Fibroblast of skin of abdomen (primary cell): ENCODE measurements around the gene EIF4A3. TPM values are rescaled to one million over a fixed set of nuclear protein-coding genes. Genes with fewer than 3 reads are reported as not detected.

Experiments used
- DNase-seq: peaks from one replicate; pipeline ENCODE4 v3.0.0-alpha.2; 2013
- polyA plus RNA-seq, 2 experiments: library from polyadenylated mRNA; unstranded; fragments of 120-200 nt; gene quantifications; one replicate each; pipeline ENCODE4 v1.2.1, GENCODE V29; 2013; ENCODE audit not compliant: insufficient read length in 2 of 2

The EIF4A3 gene
- polyA plus RNA-seq (2013, experiment 1 of 2; ENCODE audit: insufficient read length) = 73.8 TPM
- 77.9 TPM for polyA plus RNA-seq (2013, experiment 2 of 2; ENCODE audit: insufficient read length)

GRCh38 chr17:80147035-80147822 lies at the start of gene EIF4A3:
EIF4A3 (minus strand) TSS chr17:80147128; CDS start chr17:80146961, 167 bp downstream.
- DNase-seq = peak; percentile 99

GRCh38 chr17:80196652-80197051 lies 49.7 kb upstream of the EIF4A3 start:
- DNase-seq = no peak

- DNase-seq = no peak
Measured at GRCh38 chr17:80195671-80196529, 49.0 kb upstream of the EIF4A3 start.

DNA sequence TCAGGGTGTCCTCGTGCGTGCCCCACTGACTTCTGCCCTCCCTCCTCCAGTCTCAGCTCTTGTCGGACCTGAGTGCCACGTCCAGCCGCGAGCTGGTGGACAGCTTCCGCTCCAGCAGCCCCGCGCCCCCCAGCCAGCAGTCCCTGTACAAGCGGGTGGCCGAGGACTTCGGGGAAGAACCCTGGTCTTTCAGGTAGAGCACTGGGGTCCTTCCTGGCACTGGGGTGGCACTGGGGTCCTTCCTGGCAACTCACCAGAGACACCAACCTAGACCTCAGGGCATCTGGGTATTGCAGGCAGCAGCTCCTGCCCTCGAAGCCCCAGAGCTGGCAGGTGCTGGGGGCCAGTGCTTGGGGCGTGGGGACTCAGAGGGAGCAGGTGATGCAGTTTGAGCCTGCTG lies 48.2 kb upstream of the EIF4A3 start:
- no peak for DNase-seq

- DNase-seq = no peak
Measured at GRCh38 chr17:80191865-80192661, 45.1 kb upstream of the EIF4A3 start.

DNA sequence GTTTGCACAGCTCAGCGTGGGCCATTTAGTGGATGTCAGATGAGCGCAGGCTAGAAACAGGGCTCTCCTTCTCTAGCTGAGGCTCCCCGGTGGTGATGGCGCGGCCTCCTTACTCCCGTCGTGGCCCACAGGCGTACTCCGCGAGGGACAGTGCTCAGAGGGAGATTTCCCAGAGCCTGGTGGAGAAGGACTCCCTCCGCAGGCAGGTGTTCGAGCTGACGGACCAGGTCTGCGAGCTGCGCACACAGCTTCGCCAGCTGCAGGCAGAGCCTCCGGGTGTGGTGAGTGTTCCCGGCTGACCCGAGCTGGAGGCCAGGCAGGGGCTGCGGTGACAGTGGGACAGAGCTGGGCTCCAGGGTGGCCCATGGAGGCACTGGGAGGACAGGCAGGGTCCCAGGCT lies 44.3 kb upstream of the EIF4A3 start:
- DNase-seq = no peak

- DNase-seq = no peak
Measured at GRCh38 chr17:80190716-80191115, 43.8 kb upstream of the EIF4A3 start.

GRCh38 chr17:80189611-80190010 lies 42.7 kb upstream of the EIF4A3 start:
- DNase-seq = no peak

DNA sequence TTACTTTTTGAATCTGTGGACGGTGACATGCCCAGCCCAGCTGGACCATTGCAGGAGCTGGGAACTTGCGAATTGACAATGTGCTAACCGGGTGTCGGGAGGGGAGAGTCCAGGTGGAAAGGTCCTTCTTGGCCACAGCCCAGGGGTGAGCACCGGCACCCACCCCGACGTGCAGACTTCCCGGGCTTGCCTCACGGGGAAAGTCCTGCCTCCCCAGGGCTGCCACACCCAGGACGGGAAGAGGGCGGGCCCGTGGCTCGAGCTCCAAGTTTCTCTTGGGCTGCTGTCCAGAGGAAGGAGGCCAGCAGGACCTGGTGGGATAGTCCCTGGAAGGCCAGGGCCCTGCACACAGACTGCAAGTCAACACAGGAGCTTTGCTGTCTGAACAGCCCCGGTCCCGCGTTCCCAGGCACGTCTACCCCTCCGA lies 40.6 kb upstream of the EIF4A3 start:
- DNase-seq = no peak

DNA sequence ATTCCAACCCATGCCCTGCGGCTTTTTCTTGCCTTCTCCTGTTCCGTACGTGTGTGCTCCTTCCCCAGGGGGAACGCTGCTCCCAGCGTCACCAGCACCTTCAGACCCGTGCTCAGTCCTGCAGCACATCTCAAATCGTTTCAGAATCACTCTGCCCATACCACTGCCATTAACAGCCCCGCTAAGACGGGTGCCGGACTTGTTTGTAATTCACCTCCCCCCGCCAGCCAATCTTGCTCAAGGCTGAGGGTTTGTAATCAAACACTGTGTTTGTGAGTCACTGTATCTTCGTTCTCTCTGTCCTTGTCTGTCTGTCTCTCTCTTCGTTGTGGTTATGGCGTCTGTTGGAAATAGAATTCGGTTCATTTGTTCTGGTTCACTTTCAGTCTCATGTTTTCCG lies 40.2 kb upstream of the EIF4A3 start:
- no peak for DNase-seq

DNA sequence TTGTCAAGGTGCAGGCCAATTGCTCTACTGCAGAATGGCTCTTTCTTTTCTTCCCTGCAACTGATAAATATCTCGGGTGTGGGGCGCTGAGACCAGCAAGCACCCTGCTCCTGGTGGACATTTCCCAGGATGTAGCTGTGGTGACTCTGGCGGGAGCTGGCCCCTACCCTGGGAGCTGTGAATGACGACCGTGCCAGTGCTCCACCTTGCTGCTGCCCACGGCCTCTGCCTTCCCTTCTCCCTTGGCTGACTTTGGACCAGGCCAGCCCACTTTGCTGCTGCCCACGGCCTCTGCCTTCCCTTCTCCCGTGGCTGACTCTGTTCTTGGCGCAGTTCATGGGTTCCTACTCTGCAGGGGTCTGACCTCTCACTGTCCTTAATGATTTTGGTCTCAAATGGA lies 39.0 kb upstream of the EIF4A3 start:
- DNase-seq = no peak

DNA sequence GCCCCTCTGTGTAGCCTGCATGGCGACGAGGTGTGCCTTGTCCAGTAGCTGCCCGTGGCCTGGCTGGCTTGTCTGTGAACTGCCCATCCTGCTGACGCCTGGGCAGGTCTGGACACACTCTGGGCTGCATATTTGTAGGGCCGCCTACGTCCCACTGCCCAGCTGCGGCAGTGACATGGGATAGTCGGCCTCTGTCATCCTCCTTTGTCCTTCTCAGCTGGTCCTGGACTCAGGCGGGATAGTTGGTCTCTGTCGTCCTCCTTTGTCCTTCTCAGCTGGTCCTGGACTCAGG lies 37.4 kb upstream of the EIF4A3 start:
- DNase-seq = no peak

- DNase-seq = no peak
Measured at GRCh38 chr17:80183581-80184422, 36.9 kb upstream of the EIF4A3 start.

GRCh38 chr17:80182845-80183223 lies 35.9 kb upstream of the EIF4A3 start:
- no peak for DNase-seq

DNA sequence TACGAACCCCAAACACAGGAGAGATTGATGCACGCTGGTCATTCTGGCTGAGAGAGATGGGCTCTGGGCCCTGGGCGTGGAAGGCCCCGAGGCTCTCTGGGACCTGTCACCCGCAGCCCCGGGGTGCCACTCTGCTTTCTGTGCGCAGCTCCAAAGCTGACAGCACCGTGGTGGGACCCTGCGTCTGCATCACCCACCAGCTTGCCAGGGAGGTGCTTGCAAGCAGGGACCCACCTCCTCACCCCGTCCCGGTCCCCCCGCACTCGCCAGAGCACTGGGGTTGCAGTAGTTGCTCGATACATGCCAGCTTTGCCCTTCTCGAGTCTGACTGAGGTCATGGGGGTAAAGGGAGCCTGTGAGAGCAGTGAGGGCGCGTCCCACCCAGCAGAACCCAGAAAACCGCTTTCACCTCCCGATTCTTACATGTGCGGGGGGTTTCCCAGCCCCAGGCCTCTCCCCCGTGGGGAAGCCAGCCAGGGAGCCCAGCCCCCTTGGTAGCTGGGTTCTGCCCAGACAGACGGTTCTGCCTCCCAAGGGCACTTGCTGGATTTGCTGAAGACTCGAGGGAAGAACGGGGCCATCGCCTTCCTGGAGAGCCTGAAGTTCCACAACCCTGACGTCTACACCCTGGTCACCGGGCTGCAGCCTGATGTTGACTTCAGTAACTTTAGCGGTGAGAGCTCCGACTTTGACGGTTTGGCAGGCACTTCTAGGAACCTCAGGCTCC lies 35.4 kb upstream of the EIF4A3 start:
- no peak for DNase-seq

DNA sequence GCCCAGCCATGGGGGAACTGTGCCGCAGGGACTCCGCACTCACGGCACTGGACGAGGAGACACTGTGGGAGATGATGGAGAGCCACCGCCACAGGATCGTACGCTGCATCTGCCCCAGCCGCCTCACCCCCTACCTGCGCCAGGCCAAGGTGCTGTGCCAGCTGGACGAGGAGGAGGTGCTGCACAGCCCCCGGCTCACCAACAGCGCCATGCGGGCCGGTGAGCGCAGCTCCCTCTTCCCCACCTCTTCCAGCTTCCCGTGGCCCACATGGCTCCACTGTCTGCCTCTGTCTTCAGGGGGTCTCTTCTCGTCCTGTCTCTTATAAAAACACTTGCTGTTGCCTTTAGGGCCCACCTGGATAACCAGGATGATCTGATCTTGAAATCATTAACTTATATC lies 34.5 kb upstream of the EIF4A3 start:
- no peak for DNase-seq

GRCh38 chr17:80180192-80180591 lies 33.3 kb upstream of the EIF4A3 start:
- DNase-seq = no peak

GRCh38 chr17:80177986-80178595 lies 31.2 kb upstream of the EIF4A3 start:
- no peak for DNase-seq

- DNase-seq = no peak
Measured at GRCh38 chr17:80176757-80177156, 29.8 kb upstream of the EIF4A3 start.

DNA sequence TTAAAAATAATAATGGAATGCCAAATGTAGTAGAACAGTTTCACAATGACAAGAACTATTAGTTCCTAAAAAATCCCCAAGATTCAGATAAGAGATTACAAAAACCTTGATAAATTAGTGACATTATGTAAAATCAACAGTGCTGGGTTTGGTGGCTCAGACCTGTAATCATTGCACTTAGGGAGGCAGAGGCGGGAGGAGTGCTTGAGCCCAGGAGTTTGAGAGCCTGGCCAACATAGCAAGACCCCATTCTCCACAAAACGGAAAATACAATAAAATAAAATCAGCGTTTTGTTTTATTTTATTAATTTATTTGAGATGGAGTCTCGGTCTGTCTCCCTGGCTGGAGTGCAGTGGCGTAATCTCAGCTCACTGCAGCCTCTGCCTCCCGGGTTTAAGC lies 27.0 kb upstream of the EIF4A3 start:
- no peak for DNase-seq

DNA sequence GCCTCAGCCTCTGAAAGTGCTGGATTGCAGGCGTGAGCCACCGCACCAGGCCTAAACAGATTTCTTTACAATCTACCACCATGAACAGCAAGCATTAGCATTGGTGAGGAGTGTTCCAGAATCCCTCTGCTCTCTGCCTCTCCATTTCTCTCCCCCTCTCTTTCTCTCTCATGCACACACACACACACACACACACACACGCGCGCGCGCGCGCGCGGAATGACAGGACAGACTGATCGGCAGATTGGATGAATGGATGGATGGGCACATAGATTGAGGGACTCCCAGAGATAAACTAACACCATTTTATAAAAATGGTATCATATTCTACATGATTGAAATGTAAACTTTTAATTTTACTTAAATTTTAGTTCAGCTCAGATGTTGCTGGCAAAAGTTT lies 26.2 kb upstream of the EIF4A3 start:
- no peak for DNase-seq
